Kidney glomerular epithelial cell (primary cell): ENCODE measurements around the gene ZFP62.
"Not testable (repeated sequence)": the region's sequence is repeated elsewhere in the genome, so short reads cannot be mapped to it uniquely, and the experiment has no call there.

Experiments used
- DNase-seq: peaks from one replicate; lab custom pipeline; 2025; lab: John Stamatoyannopoulos, UW

The ZFP62 gene

GRCh38 chr5:180860887-180861822 lies at the start of gene ZFP62:
ZFP62 (minus strand) TSS chr5:180861276; CDS start chr5:180861219, 57 bp downstream.
- DNase-seq, result peak; percentile 72

GRCh38 chr5:180910735-180911134 lies 49.7 kb upstream of the ZFP62 start:
- peak; percentile 87 for DNase-seq

GRCh38 chr5:180910182-180910581 lies 49.1 kb upstream of the ZFP62 start:
- DNase-seq, result no peak

- no peak for DNase-seq
These were observed 48.7 kb upstream of the ZFP62 start for GRCh38 chr5:180909782-180910181.

GRCh38 chr5:180908998-180909731 lies 48.1 kb upstream of the ZFP62 start:
- no peak for DNase-seq

- no peak for DNase-seq
These were observed 47.3 kb upstream of the ZFP62 start for GRCh38 chr5:180908400-180908799.

- no peak for DNase-seq
These were observed 40.4 kb upstream of the ZFP62 start for GRCh38 chr5:180901319-180902009.

- no peak for DNase-seq
These were observed 39.1 kb upstream of the ZFP62 start for GRCh38 chr5:180900178-180900577.

GRCh38 chr5:180898621-180899246 lies 37.7 kb upstream of the ZFP62 start, which contains the start of gene BTNL8:
BTNL8 (plus strand) TSS chr5:180899159; CDS start chr5:180899311, 152 bp downstream.
- no peak for DNase-seq

GRCh38 chr5:180895330-180895729 lies 34.3 kb upstream of the ZFP62 start:
- DNase-seq, result not testable (repeated sequence)

- no peak for DNase-seq
These were observed 28.3 kb upstream of the ZFP62 start for GRCh38 chr5:180889381-180889780.

- not testable (repeated sequence) for DNase-seq
These were observed 24.9 kb upstream of the ZFP62 start for GRCh38 chr5:180885845-180886529.

GRCh38 chr5:180875860-180876426 lies 14.9 kb upstream of the ZFP62 start:
- DNase-seq, result no peak

GRCh38 chr5:180874804-180875582 lies 13.9 kb upstream of the ZFP62 start:
- DNase-seq, result no peak

- no peak for DNase-seq
These were observed 12.8 kb upstream of the ZFP62 start for GRCh38 chr5:180873615-180874520.

GRCh38 chr5:180872419-180872818 lies 11.3 kb upstream of the ZFP62 start:
- no peak for DNase-seq

- no peak for DNase-seq
These were observed 9.4 kb upstream of the ZFP62 start for GRCh38 chr5:180870276-180871068.

GRCh38 chr5:180869587-180869986 lies 8.5 kb upstream of the ZFP62 start:
- no peak for DNase-seq
